Activated CD4-positive, alpha-beta T cell treated with anti-CD3 and anti-CD28 coated beads, Interleukin-2, Interleukin-4, amounts not matched to agents 100 ng/mL and 50 ng/mL, durations not matched to agents 16 hours and 8 hours (primary cell): ENCODE results near the gene ACTMAP.
"Not testable (repeated sequence)": the region's sequence is repeated elsewhere in the genome, so short reads cannot be mapped to it uniquely, and the experiment has no call there.

Experiments
- DNase-seq: peaks from one replicate; pipeline ENCODE4 v3.0.0-alpha.2; 2020; ENCODE audit warnings: low spot score

ACTMAP gene

GRCh38 chr19:40743926-40744325 lies 6.4 kb downstream of the ACTMAP start:
- DNase-seq, result no peak

GRCh38 chr19:40742886-40743285 lies 7.4 kb downstream of the ACTMAP start:
- no peak for DNase-seq

- DNase-seq, result no peak
Measured at GRCh38 chr19:40742477-40742876, 7.8 kb downstream of the ACTMAP start.

GRCh38 chr19:40741527-40742390 lies 8.5 kb downstream of the ACTMAP start:
- DNase-seq, result no peak

GRCh38 chr19:40740747-40741146 lies 9.5 kb downstream of the ACTMAP start:
- no peak for DNase-seq

GRCh38 chr19:40739871-40740703 lies 10.2 kb downstream of the ACTMAP start:
- DNase-seq, result no peak

- no peak for DNase-seq
Measured at GRCh38 chr19:40739030-40739839, 11.0 kb downstream of the ACTMAP start.

GRCh38 chr19:40737102-40737644 lies 13.1 kb downstream of the ACTMAP start:
- DNase-seq, result no peak

GRCh38 chr19:40736661-40737060 lies 13.6 kb downstream of the ACTMAP start:
- DNase-seq, result no peak

- DNase-seq, result no peak
Measured at GRCh38 chr19:40735013-40735771, 15.1 kb downstream of the ACTMAP start.

GRCh38 chr19:40733149-40733548 lies 17.1 kb downstream of the ACTMAP start:
- DNase-seq, result no peak

- not testable (repeated sequence) for DNase-seq
Measured at GRCh38 chr19:40732304-40732703, 18.0 kb downstream of the ACTMAP start.

GRCh38 chr19:40730065-40730464 lies 20.2 kb downstream of the ACTMAP start:
- DNase-seq, result not testable (repeated sequence)

GRCh38 chr19:40726279-40726678 lies 24.0 kb downstream of the ACTMAP start:
- no peak for DNase-seq

GRCh38 chr19:40724855-40725254 lies 25.4 kb downstream of the ACTMAP start:
- peak; percentile 46 for DNase-seq

- DNase-seq, result no peak
Measured at GRCh38 chr19:40724315-40724714, 26.0 kb downstream of the ACTMAP start.

GRCh38 chr19:40723661-40724254 lies 26.5 kb downstream of the ACTMAP start:
- DNase-seq, result no peak

GRCh38 chr19:40721936-40722661 lies 28.2 kb downstream of the ACTMAP start:
- DNase-seq, result no peak

- no peak for DNase-seq
Measured at GRCh38 chr19:40721140-40721486, 29.2 kb downstream of the ACTMAP start.

GRCh38 chr19:40719414-40719894 lies 30.8 kb downstream of the ACTMAP start:
- no peak for DNase-seq
